Natural killer cell (primary cell): ENCODE measurements around the gene HS3ST3B1. TPM values are rescaled to one million over a fixed set of nuclear protein-coding genes. Genes with fewer than 3 reads are reported as not detected.
A peak's percentile ranks its signal among the peaks of the same experiment; 100 is the strongest.

Source experiments
- ATAC-seq, 3 donors: fragments of 150-1000 bp in 2 of 3; fragments of 200-7000 bp in 1 of 3; cut with Tn5 transposase; 1 replicate in 1 of 3; 2 replicates in 2 of 3; pipeline ENCODE4 v1.10.0; 2021; ENCODE audit warnings: mild to moderate bottlenecking in 2 of 3, moderate library complexity in 2 of 3
- DNase-seq, 2 donors: peaks; one replicate each; pipeline versions ENCODE4 v3.0.0 to v3.0.0-alpha.2; 2013 to 2021; ENCODE audit warnings: mixed read lengths in 1 of 2
- H3K27ac ChIP-seq: one replicate; pipeline ENCODE4 v1.5.1; 2013; ENCODE audit warnings: mild to moderate bottlenecking, low read length
- H3K27me3 ChIP-seq: one replicate; pipeline ENCODE4 v1.6.1; 2013; ENCODE audit warnings: low read length; ENCODE audit not compliant: control insufficient read depth, insufficient read depth
- H3K36me3 ChIP-seq: one replicate; pipeline ENCODE4 v1.6.1; 2013; ENCODE audit warnings: low read length; ENCODE audit not compliant: control insufficient read depth, insufficient read depth
- H3K4me1 ChIP-seq: one replicate; pipeline ENCODE4 v1.6.1; 2013; ENCODE audit warnings: low read length; ENCODE audit not compliant: control insufficient read depth, insufficient read depth
- H3K4me3 ChIP-seq: one replicate; pipeline ENCODE4 v1.5.1; 2013; ENCODE audit warnings: low read length
- H3K9me3 ChIP-seq: one replicate; pipeline ENCODE4 v1.6.1; 2013; ENCODE audit warnings: low read length; ENCODE audit not compliant: control insufficient read depth, insufficient read depth
- H3K27ac Mint-ChIP-seq, 2 donors: one replicate each; pipeline ENCODE4 v1.8.0; 2022; ENCODE audit warnings: mild to moderate bottlenecking in 2 of 2, mixed read lengths in 2 of 2, moderate library complexity in 1 of 2
- H3K27me3 Mint-ChIP-seq, 2 donors: one replicate each; pipeline ENCODE4 v1.8.0; 2022; ENCODE audit warnings: low read depth in 2 of 2, mixed read lengths in 2 of 2
- H3K36me3 Mint-ChIP-seq: one replicate; pipeline ENCODE4 v1.8.0; 2022; ENCODE audit warnings: mixed read lengths
- H3K4me1 Mint-ChIP-seq, 2 donors: one replicate each; pipeline ENCODE4 v1.8.0; 2022; ENCODE audit warnings: mixed read lengths in 2 of 2
- H3K4me3 Mint-ChIP-seq: one replicate; pipeline ENCODE4 v1.8.0; 2022; ENCODE audit warnings: mild to moderate bottlenecking, moderate library complexity, mixed read lengths
- H3K9me3 Mint-ChIP-seq, 2 donors: one replicate each; pipeline ENCODE4 v1.8.0; 2022; ENCODE audit warnings: mixed read lengths in 2 of 2
- CTCF ChIP-seq: fragments of 200-600 bp; IDR thresholded peaks from one replicate; pipeline ENCODE4 v1.8.0; 2022; ENCODE audit warnings: antibody characterized with exemption
- whole genome bisulfite sequencing: methylation state at CpG from one replicate; pipeline ENCODE4 v1.1.7; 2013; ENCODE audit warnings: missing lambda C conversion rate; ENCODE audit not compliant: insufficient coverage; 5-methylcytosine and 5-hydroxymethylcytosine counted together
- intact Hi-C: fragments of 100-400 bp; cut with micrococcal nuclease; formaldehyde crosslinking; loops from one replicate; pipeline ENCODE4 v1.14.2; 2022
- total RNA-seq, 4 donors: library from RNA; stranded (reverse); fragments of 120-200 nt in 1 of 4; gene quantifications; one replicate each; pipeline versions ENCODE4 v1.2.3 to v1.2.4, GENCODE V29; 2013 to 2022

The HS3ST3B1 gene
- total RNA-seq, 3 donors from 2014 or later (not counting 1 experiment from before 2014, with no cell fraction given) = 14.1 to 18.6 (median 17.1) TPM

DNA sequence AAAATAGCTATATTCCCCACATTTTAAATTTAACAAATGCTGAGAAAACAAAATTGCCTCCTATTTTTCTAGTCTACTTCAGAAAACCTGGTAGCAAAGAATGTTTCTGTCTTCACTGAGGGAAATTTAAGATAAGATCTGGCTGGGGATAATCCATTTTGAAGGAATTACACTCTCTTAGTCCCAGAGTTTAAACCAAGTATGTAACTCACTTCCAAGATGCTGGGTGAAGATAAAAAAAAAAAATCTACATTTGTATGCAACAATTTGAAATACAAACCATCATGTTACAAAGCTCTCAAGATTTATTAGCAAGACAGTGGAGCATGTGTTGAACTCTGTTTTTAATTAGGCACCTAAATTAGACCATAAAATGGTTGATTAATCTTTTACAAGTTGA is 5.7 kb downstream of the HS3ST3B1 start:
- ATAC-seq (no peak), DNase-seq (no peak)
- no peak overlapping the region for H3K27ac Mint-ChIP-seq
- peaks cover 47% of the 10 kb centered on the region for H3K4me1 ChIP-seq
- intact Hi-C loops = loop anchor here (5.0 to 10.0 kb wide), 2 partner anchors 248 to 621 kb away; no protein-coding TSS in a partner anchor
- no peaks in the 10 kb centered on the region for H3K9me3 ChIP-seq
- no peaks in the 10 kb centered on the region for H3K27me3 Mint-ChIP-seq
- no peaks in the 10 kb centered on the region for H3K27me3 ChIP-seq
- no peak for TF ChIP-seq CTCF
- H3K9me3 Mint-ChIP-seq = no peaks in the 10 kb centered on the region
- H3K4me3 Mint-ChIP-seq = no peak overlapping the region
- H3K27ac ChIP-seq = no peak overlapping the region
- H3K4me3 ChIP-seq = no peak overlapping the region
- H3K36me3 ChIP-seq = no peaks in the 10 kb centered on the region
- H3K36me3 Mint-ChIP-seq = no peaks in the 10 kb centered on the region
- peaks cover 51 to 62% of the 10 kb centered on the region in 2 donors for H3K4me1 Mint-ChIP-seq

GRCh38 chr17:14307560-14308024 is 6.7 kb downstream of the HS3ST3B1 start:
- ATAC-seq (no peak), DNase-seq (no peak)
- Histone ChIP-seq H3K9me3 (no peaks in the 10 kb centered on the region), H3K36me3 (no peaks in the 10 kb centered on the region), H3K4me1 (peaks cover 53% of the 10 kb centered on the region), H3K4me3 (no peak overlapping the region), H3K27ac (no peak overlapping the region), H3K27me3 (no peaks in the 10 kb centered on the region)
- H3K36me3 Mint-ChIP-seq = no peaks in the 10 kb centered on the region
- intact Hi-C loops = loop anchor here (5.0 to 10.0 kb wide), 2 partner anchors 247 to 620 kb away; no protein-coding TSS in a partner anchor
- H3K9me3 Mint-ChIP-seq = no peaks in the 10 kb centered on the region
- no peak overlapping the region for H3K27ac Mint-ChIP-seq
- TF ChIP-seq CTCF = no peak
- H3K27me3 Mint-ChIP-seq = no peaks in the 10 kb centered on the region
- peak overlapping the region; percentile 21 for H3K4me3 Mint-ChIP-seq
- WGBS = 95% methylated on average over 4 of the region's 5 CpGs
- H3K4me1 Mint-ChIP-seq = peaks cover 61 to 72% of the 10 kb centered on the region in 2 donors

GRCh38 chr17:14308636-14308964 is 7.7 kb downstream of the HS3ST3B1 start:
- H3K4me3 Mint-ChIP-seq = peak overlapping the region; percentile 85
- peaks cover 62 to 71% of the 10 kb centered on the region in 2 donors for H3K4me1 Mint-ChIP-seq
- Histone ChIP-seq H3K4me1 (peaks cover 44% of the 10 kb centered on the region), H3K9me3 (no peaks in the 10 kb centered on the region), H3K4me3 (peak overlapping the region; percentile 17), H3K27me3 (no peaks in the 10 kb centered on the region), H3K36me3 (no peaks in the 10 kb centered on the region), H3K27ac (no peak overlapping the region)
- intact Hi-C loops = loop anchor here (5.0 to 10.0 kb wide), 2 partner anchors 246 to 619 kb away; no protein-coding TSS in a partner anchor
- H3K27me3 Mint-ChIP-seq = no peaks in the 10 kb centered on the region
- TF ChIP-seq CTCF = no peak
- no peaks in the 10 kb centered on the region for H3K9me3 Mint-ChIP-seq
- ATAC-seq (no peak), DNase-seq (peak in 1 of 2 donors; percentile 17)
- no peaks in the 10 kb centered on the region for H3K36me3 Mint-ChIP-seq
- 80% methylated on average over 4 of the region's 4 CpGs for WGBS
- H3K27ac Mint-ChIP-seq = peak overlapping the region; percentile 69 to 82
